ENCODE measurements around the gene REM2.

- TF ChIP-seq, protein P1, sequence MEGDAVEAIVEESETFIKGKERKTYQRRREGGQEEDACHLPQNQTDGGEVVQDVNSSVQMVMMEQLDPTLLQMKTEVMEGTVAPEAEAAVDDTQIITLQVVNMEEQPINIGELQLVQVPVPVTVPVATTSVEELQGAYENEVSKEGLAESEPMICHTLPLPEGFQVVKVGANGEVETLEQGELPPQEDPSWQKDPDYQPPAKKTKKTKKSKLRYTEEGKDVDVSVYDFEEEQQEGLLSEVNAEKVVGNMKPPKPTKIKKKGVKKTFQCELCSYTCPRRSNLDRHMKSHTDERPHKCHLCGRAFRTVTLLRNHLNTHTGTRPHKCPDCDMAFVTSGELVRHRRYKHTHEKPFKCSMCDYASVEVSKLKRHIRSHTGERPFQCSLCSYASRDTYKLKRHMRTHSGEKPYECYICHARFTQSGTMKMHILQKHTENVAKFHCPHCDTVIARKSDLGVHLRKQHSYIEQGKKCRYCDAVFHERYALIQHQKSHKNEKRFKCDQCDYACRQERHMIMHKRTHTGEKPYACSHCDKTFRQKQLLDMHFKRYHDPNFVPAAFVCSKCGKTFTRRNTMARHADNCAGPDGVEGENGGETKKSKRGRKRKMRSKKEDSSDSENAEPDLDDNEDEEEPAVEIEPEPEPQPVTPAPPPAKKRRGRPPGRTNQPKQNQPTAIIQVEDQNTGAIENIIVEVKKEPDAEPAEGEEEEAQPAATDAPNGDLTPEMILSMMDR (IDR thresholded peaks at IDR 0.05; ENCODE audit: low read depth, low read length, poor library complexity, severe bottlenecking): no peak
- TF ChIP-seq EZH2phosphoT487 (IDR thresholded peaks at IDR 0.05; ENCODE audit: borderline replicate concordance, low read length): no peak
Observed at GRCh38 chr14:22897357-22897756, 14.3 kb downstream of the REM2 start.

Measured in DOHH2 (cell line).